ENCODE data around the gene GREB1.

Gene GREB1

DNA sequence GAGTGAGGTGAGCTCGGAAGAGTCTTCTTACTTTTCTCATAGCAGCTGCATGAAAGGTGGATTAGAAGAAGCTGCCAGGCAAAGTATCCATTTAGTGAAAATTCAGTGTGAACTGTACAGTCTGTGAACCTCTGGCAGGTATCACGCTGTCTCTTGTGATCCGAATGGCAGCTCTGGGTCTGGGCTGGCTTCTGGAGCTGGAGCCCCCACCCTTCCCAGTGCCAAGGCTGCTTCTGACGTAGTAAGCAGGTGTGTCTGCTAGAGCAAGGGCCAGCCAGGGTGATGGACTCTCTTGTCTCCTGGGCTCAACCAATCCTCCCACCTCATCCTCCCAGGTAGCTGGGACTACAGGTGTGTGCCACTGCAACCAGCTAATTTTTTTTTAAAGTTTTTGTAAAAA, 150.1 kb downstream of the GREB1 start:
- no peak for DNase-seq (ENCODE audit: low spot score)

GRCh38 chr2:11684894-11685460, 151.1 kb downstream of the GREB1 start:
- no peak for DNase-seq (ENCODE audit: low spot score)

DNA sequence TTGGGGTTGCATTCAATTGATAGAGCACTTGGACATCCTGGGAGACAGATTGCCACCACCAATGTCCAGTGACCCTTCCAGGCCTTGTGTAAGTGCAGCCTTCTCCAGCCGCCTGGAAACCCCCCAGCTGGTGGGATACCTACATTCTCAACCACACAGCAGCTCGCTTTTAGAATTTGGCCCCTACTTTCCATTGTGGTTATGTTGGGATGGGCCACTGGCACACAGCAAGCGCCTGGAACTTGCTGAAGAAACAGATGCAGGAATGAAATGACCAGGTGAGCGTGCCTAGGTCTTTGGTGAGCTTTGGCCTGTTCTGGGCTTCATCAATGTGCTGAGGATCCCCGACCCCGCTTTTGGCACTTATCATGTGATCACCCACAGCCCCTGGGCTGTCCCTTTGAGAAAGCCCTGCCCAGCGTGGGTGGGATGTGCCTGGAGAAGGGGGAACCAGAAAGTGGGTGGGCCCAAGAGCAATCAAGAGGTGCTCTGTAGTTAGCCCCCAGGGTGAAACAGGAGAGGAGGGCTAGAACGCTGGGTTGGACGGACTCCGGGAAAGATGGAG, 152.1 kb downstream of the GREB1 start:
- DNase-seq (ENCODE audit: low spot score) = no peak

- no peak for DNase-seq (ENCODE audit: low spot score)
These were observed 153.9 kb downstream of the GREB1 start for GRCh38 chr2:11687736-11688135.

DNA sequence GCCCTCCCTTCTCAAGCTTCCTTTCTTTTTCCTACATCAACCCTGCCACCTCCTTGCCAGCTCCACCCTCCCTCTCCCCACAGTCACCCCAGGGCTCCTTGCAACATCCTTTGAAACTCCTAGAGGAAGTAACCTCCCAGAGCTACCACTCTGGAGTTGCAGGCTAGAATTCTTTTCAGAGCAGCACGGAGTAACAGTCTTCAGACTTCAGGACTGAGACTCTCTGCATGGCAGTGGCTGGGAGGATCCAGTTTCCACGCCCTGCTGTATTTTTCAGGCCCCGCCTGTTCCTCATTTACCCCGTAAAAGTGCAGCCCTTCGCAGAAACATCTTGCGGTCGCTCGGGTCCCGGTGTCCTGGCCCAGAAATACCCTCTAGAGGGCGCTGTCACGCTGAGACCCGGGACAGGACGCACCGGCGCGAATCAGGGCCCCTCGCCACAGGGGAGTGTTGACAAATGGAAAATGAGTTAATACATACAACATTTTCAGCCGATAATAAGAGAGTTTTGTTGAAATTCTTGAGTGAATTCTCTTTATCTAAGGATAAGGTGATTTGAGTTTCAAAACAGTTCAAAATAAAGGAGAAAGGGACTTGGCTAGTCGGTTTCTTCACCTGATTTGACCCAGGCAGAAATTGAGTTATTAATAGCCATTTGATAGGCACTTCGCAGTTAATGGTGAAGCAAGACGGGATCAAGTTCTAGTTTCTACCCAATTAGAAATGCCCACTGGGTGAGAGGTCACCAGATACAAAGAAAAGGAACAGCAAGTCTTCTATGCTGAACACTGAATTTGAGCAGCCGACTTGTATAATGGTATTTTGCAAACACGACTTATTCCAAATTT, 154.6 kb downstream of the GREB1 start:
- DNase-seq (ENCODE audit: low spot score) = peak; percentile 57

GRCh38 chr2:11691076-11691660, 157.3 kb downstream of the GREB1 start:
- no peak for DNase-seq (ENCODE audit: low spot score)

All from cerebellar cortex (tissue), 1 donor.